GM19193 (cell line): Measurements from ENCODE around the gene ZNF35.
A peak's percentile ranks its signal among the peaks of the same experiment; 100 is the strongest.

Experiments
- POLR2A ChIP-seq: IDR thresholded peaks from 4 replicates; pipeline ENCODE4 v1.6.1; 2011; ENCODE audit not compliant: insufficient read depth, insufficient read length; ENCODE audit errors: extremely low read depth

ZNF35 gene

DNA sequence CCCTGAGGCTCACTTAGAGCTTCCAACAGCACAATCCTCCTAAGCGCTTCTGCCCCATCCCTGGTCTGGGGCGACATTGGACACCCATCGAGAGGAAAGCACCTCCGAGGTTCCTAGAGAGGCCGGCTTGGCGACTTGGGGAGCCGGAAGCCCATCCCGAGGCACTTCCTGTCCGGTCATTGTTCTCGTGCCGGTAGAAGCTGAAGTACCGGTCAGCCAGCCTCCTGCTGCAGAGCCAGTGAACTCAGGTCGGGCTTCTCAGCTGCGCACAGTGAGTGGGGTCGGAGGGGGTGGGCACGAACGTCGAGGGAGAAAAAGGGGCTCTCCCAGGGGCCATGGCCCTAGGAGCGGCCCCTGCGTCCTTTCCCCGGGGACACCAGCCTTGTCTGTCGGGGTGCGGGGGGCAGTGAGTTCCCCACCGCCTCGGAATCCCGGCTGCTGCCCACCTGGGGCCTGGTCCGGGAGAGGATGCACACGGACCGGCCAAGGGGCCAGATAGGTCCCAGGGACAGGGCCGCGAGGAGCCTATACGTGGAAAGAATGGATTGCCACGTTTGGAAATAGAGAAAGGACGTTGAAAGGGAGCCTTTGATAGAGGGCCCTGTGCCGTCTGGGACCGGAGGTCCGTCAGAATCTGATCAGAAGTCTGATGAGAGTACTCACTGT lies at the start of gene ZNF35:
TSS of gene ZNF35 (plus strand) at position 169 of the 666 bp plus-strand sequence. CDS start 2,336 bp downstream, outside the sequence.
- TF ChIP-seq POLR2A = peak; percentile 84

DNA sequence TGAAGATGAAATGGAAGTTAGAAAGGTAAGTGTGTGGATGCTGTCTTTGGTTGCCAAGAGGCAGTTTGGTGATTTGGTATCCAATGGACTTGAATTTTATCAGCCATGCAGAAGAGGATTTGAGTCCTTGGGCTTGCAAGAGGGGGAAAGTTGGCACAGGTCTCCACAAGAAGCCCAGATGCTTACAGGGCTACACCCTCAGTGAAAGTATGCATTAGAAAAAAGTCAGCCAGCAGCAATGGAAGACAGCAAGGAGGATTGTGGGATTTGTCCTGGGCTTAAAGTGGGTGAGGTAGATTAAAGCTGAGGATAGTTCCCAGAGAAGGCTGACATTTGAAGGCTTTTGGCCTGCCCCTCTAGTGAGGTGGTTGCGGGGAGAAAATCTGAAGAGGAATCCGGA lies 46.8 kb upstream of the ZNF35 start:
- no peak for TF ChIP-seq POLR2A

DNA sequence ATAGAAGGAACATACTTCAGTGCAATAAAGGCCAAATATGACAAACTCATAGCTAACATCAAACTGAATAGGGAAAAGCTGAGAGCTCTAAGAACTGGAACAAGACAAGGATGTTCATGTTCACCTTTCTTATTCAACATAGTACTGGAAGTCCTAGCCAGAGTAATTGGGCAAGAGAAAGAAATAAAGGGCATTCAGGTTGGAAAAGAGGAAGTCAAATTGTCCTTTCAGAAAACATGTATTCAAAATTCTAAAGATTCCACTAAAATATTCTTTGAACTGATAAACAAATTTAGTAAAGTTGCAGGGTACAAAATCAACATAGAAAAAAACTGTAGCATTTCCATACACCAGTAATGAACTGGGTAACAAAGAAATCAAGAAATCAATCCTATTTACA lies 35.9 kb upstream of the ZNF35 start:
- no peak for TF ChIP-seq POLR2A

DNA sequence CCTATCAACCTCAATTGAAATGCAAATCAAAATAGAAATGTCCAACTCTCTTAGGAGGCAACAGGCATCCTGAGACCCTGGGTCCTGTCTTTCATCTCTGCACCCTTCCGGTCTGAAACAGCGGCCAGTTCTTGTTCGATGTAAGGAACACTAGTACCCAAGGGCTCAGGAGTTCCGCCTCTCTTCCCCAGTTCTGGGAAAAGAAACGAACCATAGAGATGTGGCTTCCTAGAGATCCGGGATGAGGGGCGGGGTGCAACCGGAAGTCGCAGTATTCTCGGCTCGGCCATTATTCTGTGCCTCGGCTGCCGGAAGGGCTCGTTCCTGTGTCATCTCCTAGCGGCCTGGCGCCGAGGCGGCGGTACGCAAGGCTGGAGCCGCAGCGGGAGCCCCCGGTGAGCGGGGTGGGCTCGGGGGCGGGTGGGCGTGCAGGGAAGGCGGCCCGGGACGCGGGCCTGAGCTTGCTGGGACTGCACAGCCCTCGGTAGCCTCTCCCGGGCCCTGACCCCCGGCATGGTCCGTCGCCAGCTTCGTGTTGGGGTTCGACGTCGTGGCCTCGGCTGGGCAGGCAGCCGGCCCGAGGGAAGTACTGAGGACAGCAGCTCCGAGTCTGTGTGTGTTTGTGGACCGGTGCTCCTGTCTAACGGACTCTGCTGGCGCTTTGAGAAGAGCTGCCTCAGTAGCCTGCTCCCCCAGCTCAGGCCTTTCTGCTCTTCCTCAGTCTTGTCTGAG lies 23.6 kb upstream of the ZNF35 start, which contains the start of gene ZNF197:
TSS of gene ZNF197 (plus strand) at position 288 of the 732 bp plus-strand sequence. CDS start 4,119 bp downstream, outside the sequence.
- peak; percentile 76 for TF ChIP-seq POLR2A

DNA sequence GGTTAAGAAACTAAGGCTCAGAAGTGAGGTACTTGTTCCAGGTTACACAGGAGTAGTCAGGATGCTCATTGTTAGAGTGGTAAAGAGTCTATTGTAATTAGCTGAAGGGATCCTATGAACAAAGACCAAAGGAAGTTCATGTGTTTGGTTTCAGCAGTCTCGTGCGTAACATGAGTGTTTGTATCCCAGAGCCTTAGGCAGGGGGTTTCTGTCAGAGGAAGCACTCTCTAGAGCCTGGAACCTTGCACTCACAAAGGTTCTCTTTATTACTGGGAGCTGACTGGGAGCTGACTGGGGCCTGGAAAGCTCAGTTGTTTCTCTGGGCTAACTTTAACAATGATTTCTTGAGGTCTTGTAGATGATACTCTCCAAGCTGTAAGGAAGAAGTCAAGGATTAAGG lies 19.8 kb upstream of the ZNF35 start:
- no peak for TF ChIP-seq POLR2A

DNA sequence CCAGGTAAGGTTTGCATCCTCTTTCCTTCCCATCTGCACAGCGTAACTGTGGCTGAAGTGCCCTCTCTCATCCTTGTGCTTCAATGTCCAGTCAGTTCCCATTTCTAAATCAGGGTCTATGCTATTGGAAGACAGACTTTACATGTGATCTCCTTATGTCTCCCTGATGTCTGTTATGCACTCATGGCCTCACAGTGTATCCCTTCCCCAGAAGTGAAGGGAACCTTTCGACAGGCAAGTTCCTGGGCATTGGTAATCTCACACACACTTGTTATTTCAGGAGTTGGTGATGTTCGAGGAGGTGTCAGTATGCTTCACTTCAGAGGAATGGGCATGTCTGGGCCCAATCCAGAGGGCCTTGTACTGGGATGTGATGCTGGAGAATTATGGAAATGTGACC lies 16.3 kb upstream of the ZNF35 start:
- TF ChIP-seq POLR2A = no peak

DNA sequence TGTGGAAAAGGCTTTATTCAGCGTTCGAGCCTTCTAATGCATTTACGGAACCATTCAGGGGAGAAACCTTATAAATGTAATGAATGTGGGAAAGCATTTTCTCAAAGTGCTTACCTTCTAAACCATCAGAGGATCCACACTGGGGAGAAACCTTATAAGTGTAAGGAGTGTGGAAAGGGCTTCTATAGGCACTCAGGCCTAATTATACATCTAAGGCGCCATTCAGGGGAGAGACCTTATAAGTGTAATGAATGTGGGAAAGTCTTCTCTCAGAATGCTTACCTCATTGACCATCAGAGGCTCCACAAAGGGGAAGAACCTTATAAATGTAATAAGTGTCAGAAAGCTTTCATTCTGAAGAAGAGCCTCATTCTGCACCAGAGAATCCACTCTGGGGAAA lies 6.2 kb upstream of the ZNF35 start:
- TF ChIP-seq POLR2A = no peak

DNA sequence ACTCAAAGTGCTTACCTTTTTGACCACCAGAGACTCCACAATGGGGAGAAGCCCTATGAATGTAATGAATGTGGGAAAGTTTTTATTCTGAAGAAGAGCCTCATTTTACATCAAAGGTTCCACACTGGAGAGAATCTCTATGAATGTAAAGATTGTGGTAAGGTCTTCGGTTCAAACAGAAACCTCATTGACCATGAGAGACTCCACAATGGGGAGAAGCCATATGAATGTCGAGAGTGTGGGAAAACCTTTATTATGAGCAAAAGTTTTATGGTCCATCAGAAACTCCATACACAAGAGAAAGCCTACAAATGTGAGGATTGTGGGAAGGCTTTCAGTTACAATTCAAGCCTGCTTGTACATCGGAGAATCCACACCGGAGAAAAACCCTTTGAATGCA lies 5.5 kb upstream of the ZNF35 start:
- no peak for TF ChIP-seq POLR2A

DNA sequence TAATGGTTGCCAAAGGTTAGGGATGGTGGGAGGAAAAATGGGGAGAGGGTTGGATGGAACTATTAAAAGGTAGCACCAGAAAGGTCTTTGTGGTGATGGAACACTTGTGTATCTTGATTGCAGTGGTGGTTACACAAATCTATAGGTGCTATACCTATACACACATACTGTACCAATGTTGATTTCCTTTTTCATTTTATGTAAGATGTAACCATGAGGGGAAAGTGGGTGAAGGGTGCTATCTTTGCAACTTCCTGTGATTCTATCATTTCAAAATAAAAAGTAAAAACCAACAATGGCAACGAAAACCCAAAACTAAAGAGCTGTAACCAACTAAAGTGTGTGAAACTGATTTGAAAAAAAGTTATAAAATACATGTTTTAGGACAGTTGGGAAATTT lies 761 bp upstream of the ZNF35 start:
- TF ChIP-seq POLR2A = no peak

DNA sequence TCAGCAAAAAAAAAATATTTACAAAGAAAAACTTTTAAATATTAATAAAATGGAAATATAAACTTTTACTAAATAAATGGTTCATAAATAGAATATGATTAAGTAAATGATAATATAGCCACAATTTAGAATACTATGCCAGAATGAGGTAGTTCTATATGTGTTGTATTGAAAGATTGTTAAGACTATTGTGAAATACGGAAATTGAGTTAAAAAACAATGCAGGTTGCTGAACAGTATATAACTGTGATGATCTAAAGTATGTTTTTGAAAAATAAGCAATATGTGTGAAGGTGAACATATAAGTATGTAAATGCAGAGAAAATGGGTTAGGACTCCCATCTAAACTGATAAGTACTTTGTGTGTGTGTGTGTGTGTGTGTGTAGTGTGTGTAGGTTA lies 1.2 kb downstream of the ZNF35 start:
- TF ChIP-seq POLR2A = no peak

DNA sequence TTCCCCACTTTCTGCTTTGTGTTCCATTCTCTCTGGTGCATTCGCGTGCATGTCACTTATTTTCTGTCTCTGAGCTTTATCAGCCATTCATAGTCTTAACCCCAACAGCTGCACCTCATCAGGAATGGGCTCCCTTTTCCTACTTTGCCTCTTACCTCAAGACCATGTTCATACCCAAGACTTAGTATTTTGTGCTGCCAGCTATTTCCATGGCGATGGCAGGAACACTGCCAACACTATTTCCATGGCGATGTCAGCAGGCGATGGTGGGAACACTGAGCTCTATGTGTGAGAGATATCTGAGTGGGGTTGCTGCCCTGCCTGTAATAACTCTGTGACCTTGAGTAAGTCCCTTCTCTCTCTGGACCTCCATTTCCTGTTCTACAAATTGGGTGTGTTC lies 5.5 kb downstream of the ZNF35 start:
- no peak for TF ChIP-seq POLR2A

DNA sequence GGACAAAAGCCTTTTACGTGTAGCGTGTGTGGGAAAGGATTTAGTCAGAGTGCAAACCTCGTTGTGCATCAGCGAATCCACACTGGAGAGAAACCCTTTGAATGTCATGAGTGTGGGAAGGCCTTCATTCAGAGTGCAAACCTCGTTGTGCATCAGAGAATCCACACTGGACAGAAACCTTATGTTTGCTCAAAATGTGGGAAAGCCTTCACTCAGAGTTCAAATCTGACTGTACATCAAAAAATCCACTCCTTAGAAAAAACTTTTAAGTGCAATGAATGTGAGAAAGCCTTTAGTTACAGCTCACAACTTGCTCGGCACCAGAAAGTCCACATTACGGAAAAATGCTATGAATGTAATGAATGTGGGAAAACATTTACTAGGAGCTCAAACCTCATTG lies 10.5 kb downstream of the ZNF35 start:
- no peak for TF ChIP-seq POLR2A

DNA sequence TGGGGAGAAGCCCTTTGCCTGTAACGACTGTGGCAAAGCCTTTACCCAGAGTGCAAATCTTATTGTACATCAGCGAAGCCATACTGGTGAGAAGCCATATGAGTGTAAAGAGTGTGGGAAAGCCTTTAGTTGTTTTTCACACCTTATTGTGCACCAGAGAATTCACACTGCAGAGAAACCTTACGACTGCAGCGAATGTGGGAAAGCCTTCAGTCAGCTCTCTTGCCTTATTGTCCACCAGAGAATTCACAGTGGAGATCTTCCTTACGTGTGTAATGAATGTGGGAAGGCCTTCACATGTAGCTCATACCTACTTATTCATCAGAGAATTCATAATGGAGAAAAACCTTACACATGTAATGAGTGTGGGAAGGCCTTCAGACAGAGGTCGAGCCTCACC lies 10.9 kb downstream of the ZNF35 start:
- TF ChIP-seq POLR2A = no peak

DNA sequence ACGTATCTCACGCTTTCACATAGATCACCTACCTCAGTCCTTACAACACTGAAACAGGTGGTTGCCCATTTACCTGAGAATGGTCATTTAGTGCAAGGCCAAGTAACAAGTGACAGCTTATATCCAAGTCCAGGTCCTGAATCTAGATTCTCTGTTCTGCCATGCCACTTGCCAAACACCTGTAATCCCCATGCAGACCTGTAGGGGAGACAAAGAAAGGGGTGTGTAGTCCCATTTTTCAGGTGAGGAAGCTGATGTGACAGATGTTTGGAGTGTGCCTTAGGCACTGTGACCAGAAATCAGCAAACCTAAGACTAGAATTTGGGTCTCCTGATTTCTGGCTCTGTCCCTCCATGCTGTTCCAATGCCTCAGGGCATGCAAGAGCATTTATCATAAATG lies 12.7 kb downstream of the ZNF35 start:
- TF ChIP-seq POLR2A = no peak

DNA sequence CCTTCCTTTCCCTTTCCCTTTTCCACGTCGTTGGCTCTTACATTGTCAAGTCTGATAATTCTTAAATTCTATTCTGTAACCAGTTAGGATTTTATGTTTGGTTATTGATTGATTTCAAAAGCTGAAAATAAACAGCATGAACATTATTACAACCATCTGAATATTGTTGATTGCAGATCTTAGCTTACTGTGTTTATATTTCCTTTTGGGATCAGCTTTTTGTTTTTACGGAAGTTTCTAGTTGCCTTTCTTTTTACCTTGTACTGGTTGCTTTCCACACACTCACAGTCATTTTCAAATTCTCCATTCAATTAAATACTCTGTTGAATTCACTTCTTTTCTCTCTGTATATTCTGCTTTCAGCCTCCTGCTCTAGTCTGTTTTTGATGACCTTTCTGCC lies 16.6 kb downstream of the ZNF35 start:
- no peak for TF ChIP-seq POLR2A

DNA sequence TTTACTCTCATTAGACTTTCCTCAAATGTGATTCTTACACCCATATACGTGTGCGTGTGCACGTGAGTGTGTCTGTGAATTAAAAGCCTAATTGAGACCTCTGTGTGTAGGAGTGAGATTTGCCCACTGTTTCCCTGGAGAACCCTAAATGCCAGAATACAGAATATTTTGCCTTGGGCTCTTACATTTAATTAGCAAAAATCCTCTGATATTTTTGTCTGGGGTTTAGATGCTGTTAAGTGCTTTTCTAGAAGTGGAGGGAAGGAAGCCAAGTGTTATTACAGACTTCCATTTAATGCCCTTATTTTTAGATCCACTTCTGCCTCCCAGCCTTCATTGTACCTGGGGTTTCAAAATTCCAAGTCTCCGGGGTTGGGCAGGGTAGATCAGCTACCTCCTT lies 17.8 kb downstream of the ZNF35 start:
- no peak for TF ChIP-seq POLR2A
